GOT3 (cell line): ENCODE data around the gene GNG7.
"Not testable (repeated sequence)": the region's sequence is repeated elsewhere in the genome, so short reads cannot be mapped to it uniquely, and the experiment has no call there.

Experiments
- DNase-seq: peaks from one replicate; lab custom pipeline; 2025; ENCODE audit warnings: mixed read lengths; lab: John Stamatoyannopoulos, UW

The GNG7 gene

GRCh38 chr19:2713170-2713569 lies 10.7 kb upstream of the GNG7 start:
- DNase-seq, result not testable (repeated sequence)

- DNase-seq, result no peak
Measured at GRCh38 chr19:2711875-2712205, 9.3 kb upstream of the GNG7 start.

DNA sequence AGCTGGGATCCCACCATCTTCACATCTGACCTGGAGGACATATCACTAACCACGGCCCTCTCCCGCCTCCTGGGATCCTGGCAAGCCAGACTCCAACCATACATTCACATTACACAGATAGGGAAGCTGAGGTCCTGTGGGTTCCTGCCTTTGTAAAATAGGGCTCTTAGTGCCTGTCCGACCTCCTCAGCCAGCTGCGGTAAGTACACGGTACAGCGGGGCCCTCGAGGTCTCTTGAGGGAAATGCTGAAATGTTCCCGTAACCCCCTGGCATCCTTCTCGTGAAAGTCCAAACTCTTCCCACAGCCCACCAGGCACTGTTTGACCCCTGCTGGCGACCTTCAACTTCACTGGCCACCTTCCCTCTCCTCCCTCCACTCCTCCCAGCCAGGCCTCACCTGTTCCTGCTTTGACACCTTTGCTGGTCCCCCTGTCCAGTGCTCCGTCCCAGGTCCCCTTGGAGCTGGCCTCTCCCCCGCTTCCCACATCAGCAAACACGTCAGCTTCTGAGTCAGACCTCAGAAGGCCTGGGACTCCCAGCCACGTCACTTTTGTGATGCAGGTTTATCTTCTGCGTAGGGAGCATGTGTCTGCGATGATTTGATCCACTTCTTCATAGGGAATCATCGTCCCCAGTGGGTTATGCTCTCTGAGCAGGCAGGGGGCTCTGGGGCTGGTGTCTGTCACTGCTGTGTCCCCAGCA lies 8.8 kb upstream of the GNG7 start:
- DNase-seq, result no peak

DNA sequence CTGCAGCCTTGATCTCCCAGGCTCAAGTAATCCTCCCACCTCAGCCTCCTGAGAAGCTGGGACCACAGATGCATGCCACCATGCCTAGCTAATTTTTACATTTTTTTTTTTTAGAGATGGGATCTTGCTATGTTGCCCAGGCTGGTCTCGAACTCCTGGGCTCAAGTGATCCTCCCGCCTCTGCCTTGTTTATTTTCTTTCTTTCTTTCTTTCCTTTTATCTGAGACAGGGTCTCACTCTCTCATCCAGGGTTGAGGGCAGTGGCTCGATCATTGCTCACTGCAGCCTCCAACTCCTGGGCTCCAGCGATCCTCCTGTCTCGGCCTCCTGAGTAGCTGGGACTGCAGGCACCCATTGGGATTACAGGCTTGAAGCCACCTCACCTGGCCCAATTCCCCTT lies 3.8 kb upstream of the GNG7 start:
- DNase-seq, result no peak

GRCh38 chr19:2703691-2704216 lies 1.3 kb upstream of the GNG7 start:
- no peak for DNase-seq

DNA sequence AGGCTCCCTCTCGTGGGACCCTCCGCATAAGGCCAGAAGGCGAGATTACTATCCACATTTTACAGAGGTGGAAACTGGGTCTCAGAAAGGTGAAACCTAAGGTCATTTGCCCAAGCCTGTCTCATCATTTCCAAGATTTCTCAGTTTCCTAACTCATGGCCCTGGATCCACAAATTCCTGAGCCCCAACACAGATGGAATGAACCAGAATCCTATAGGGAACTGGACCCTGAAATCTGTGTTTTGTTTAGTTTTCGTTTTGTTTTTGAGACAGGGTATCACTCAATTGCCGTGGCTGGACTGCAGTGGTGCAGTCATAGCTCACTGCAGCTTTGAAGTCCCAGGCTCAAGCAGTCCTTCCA lies 563 bp upstream of the GNG7 start:
- DNase-seq, result no peak

GRCh38 chr19:2701361-2702169 lies 929 bp downstream of the GNG7 start:
- no peak for DNase-seq

GRCh38 chr19:2700660-2701360 lies 1.7 kb downstream of the GNG7 start:
- no peak for DNase-seq

GRCh38 chr19:2699413-2700140 lies 2.9 kb downstream of the GNG7 start:
- DNase-seq, result no peak

DNA sequence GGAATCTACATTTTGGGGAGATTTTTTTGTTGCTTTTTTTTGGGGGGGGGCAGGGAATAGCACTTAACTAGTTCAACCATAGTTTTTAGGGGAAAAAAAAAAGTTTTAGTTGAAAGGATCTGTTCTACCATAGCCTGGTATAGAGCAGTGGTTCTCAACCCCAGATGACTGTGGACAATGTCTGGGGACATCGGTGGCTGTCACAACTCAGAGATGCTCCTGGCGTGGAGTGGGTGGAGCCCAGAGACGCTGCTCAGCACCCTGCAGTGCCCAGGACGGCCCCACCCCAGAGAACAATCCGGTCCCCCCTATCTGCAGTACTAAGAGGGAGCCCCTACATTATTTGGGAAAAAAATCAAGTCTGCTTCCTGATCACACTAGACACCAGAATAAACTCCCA lies 8.3 kb downstream of the GNG7 start:
- DNase-seq, result no peak

DNA sequence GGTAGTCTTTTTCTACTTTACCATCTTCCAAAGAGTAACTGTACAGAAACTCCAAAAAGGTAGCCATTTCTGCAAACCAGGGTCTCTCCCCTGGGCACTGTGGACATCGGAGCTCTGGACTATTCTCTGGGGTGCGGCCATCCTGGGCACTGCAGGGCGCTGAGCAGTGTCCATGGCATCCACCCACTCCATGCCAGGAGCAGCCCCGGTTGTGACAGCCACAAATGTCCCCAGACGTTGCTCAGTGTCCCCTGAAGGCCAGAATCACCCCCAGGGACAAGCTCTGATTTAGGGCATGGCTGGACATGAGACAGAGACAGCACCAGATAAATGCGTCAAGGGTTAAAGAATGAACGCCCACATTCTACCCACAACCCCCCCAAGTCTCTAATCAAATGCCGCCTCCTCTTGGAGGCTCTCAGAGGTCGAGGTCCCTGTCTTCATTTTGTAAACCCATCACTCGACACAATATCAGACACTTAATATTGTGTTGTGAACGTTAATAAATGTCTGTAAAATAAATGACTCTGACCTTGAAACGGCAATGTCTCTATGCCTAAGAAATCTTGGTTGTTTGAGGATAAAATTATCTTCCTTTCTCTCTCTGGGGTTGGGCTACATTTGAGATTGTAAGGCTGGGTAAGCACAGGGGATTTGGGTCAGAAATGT lies 8.9 kb downstream of the GNG7 start:
- no peak for DNase-seq

DNA sequence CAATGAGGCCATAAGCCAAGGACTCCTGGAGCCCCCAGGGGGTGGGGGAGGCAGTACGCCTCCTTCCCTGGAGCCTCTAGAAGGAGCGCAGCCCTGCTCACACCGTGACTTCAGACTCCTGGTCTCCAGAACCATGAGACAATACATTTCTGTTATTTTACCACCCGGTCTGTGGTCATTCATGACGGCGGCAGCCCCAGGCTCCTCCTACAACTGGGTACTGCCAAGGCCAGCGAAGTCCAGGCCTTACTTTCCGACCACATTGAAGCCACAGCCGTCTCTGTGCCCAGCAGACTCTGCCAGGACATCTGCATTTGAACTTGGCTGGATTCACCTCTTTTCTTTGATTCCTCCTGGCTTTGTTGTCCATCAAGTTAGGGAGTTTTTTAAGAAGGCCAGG lies 10.5 kb downstream of the GNG7 start:
- no peak for DNase-seq

DNA sequence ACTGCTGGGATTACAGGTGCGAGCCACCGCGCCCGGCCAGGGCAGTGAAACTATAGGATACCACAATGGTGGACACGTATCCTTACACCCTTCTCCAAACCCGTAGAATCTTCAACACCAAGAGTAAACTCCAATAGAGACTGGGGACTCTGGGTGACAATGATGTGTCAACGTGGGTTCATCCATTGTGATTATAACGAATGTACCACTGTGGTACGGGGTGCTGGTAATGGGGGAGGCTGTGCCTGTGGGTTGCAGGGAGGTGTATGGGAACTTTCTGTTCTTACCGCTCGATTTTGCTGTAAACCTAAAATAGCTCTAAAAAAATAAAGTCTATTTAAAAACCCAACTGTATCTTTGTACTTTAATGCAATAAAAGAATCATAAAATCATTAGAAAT lies 11.6 kb downstream of the GNG7 start:
- DNase-seq, result no peak

DNA sequence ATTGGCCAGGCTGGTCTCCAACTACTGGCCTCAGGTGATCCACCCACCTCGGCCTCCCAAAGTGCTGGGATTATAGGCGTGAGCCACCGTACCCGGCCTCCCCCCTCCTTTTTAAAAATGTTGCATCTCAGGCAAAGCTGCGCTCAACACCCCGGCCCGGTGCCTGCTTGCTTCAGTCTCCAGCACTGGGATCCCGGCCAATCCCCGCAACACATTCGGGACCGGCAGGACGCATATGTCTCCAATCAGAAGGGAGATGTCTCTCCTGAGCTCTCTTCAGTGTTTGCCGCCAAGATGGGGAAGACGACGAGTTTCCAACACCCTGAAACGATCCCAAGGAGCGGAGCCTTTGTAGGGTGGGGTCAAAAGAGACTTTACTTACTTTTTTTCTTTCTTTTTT lies 16.1 kb downstream of the GNG7 start:
- DNase-seq, result no peak

DNA sequence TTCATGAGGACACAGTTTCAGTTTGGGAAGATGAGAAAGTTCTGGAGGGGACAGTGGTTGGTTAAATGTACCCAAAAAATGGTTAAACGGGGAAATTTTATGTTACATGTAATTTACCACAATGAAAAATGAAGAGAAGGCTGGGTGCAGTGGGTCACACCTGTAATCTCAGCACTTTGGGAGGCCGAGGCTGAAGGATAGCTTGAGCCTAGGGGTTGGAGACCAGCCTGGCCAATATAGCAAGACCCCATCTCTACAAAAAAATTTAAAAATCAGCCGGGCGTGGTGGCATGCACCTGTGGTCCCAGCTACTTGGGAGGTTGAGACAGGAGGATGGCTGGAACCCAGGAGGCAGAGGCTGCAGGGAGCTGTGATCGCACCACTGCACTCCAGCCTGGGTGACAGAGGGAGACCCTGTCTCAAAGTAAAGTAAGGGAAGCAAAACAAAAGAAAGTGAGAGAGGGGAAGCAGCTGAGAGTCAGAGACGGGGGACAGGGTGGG lies 17.2 kb downstream of the GNG7 start:
- DNase-seq, result no peak

- DNase-seq, result no peak
Measured at GRCh38 chr19:2683430-2684003, 19.0 kb downstream of the GNG7 start.

- no peak for DNase-seq
Measured at GRCh38 chr19:2680808-2681207, 21.7 kb downstream of the GNG7 start.

DNA sequence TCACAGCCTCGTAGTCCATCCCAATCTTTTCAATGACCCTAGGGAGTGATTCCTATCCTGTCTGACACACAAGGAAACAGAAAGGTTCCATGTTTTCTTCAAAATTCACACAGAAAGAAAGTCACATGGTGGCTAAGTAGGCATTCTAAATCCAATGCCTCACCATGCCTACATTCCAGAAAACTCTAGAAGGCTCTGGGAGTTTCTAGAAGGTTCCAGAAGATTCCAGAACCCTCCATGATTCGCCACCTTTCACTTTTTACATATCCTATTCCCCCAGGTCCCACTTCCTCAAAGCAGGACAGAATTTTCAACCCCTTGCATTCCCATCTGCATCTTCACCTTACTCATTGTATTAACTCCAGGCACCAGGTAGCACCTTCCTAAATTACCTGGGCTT lies 23.1 kb downstream of the GNG7 start:
- no peak for DNase-seq

DNA sequence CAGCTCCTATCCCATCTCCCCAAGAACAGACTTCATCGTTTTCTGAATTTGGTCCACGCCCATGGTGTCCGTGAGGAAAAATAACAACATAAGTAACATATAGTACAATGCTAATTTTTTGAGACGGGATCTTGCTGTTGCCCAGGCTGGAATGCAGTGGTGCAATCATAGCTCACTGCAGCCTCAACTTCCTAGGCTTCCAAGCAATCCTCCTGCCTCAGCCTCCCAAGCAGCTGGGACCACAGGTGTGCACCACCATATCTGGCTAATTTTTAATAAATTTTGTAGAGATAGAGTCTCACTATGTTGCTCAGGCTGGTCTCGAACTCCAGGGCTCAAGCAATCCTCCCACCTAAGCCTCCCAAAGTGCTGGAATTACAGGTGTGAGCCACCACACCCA lies 23.5 kb downstream of the GNG7 start:
- DNase-seq, result not testable (repeated sequence)

GRCh38 chr19:2678044-2678671 lies 24.3 kb downstream of the GNG7 start:
- no peak for DNase-seq

DNA sequence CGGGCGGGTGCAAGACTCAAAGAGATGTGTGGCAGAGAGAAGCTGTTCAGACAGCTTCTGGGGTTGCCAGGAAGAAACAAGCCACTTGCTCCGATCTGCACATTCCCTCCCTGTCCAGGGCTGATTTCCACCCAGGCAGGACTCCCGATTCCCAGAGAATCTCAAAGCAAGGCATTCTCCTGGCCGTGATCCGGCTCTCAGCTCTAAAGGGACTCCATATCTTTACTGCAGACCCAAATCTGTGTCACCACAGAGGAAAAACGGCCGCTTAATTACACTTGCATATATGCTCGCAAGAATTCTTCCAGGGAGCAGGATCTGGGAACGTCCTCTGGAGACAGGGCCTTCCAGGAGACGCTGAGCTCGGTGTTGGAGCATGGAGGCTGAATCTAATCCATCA lies 25.7 kb downstream of the GNG7 start:
- DNase-seq, result no peak
